Activated CD4-positive, alpha-beta T cell treated with anti-CD3 and anti-CD28 coated beads for 36 hours (primary cell): Measurements from ENCODE around the gene SARDH. TPM values are rescaled to one million over a fixed set of nuclear protein-coding genes. Genes with fewer than 3 reads are reported as not detected.

Source experiments
- ATAC-seq: fragments of 200-7000 bp; cut with Tn5 transposase; one replicate; pipeline ENCODE4 v1.10.0; 2021; ENCODE audit warnings: mild to moderate bottlenecking, moderate library complexity
- CTCF ChIA-PET: fragments of 350-600 bp; sonication (Branson Sonifier 250); formaldehyde crosslinking; loops from one replicate; lab custom pipeline; 2021; ENCODE audit warnings: antibody characterized with exemption; lab: Charles Lee
- POLR2A ChIA-PET: fragments of 350-600 bp; sonication (Branson Sonifier 250); formaldehyde crosslinking; loops from one replicate; lab custom pipeline; 2021; ENCODE audit warnings: antibody characterized with exemption, inconsistent platforms; lab: Charles Lee
- DNase-seq: peaks from one replicate; pipeline ENCODE4 v3.0.0-alpha.2; 2020
- H3K27ac Mint-ChIP-seq: one replicate; pipeline ENCODE4 v1.8.0; 2021; ENCODE audit warnings: mixed read lengths
- H3K27me3 Mint-ChIP-seq: one replicate; pipeline ENCODE4 v1.8.0; 2021; ENCODE audit warnings: mixed read lengths
- H3K36me3 Mint-ChIP-seq: one replicate; pipeline ENCODE4 v1.8.0; 2021; ENCODE audit warnings: low read depth, mixed read lengths
- H3K4me1 Mint-ChIP-seq: one replicate; pipeline ENCODE4 v1.8.0; 2021; ENCODE audit warnings: mixed read lengths
- H3K4me3 Mint-ChIP-seq: one replicate; pipeline ENCODE4 v1.8.0; 2021; ENCODE audit warnings: mild to moderate bottlenecking, moderate library complexity, mixed read lengths
- H3K9me3 Mint-ChIP-seq: one replicate; pipeline ENCODE4 v1.8.0; 2021; ENCODE audit warnings: low read depth, mixed read lengths
- intact Hi-C, 2 experiments: fragments of 100-400 bp; cut with DNase I in 1 of 2; cut with micrococcal nuclease in 1 of 2; formaldehyde crosslinking; loops; one replicate each; pipeline versions ENCODE4 v1.14.2 to v1.15.1; 2022 to 2024; cut with DNase I, micrococcal nuclease
- total RNA-seq, 2 experiments: library from RNA; stranded (reverse); gene quantifications; one replicate each; pipeline ENCODE4 v1.2.3, GENCODE V29; 2021

The SARDH gene
- total RNA-seq, 2 experiments from 2014 or later: 7.8 to 8.2 TPM

GRCh38 chr9:133709691-133710571, 28.2 kb downstream of the SARDH start:
- Mint-ChIP-seq H3K4me3 (no peak overlapping the region), H3K4me1 (peaks cover 31% of the 10 kb centered on the region), H3K27ac (no peak overlapping the region), H3K9me3 (no peaks in the 10 kb centered on the region), H3K36me3 (no peaks in the 10 kb centered on the region), H3K27me3 (no peaks in the 10 kb centered on the region)
- ChIA-PET CTCF (interaction anchor here (0.6 to 1.2 kb wide), 5 partner anchors 9 to 1030 kb away, joined by 3 read pairs; no protein-coding TSS in a partner anchor), POLR2A (no interaction called here)
- no peak for ATAC-seq
- DNase-seq: no peak
- intact Hi-C loops: loop anchor here (10.0 kb wide), 2 partner anchors 55 to 575 kb away; no protein-coding TSS in a partner anchor

GRCh38 chr9:133709015-133709611, 29.0 kb downstream of the SARDH start:
- ATAC-seq (peak; percentile 89), DNase-seq (peak; percentile 77)
- Mint-ChIP-seq H3K27me3 (no peaks in the 10 kb centered on the region), H3K27ac (no peak overlapping the region), H3K4me3 (no peak overlapping the region), H3K36me3 (no peaks in the 10 kb centered on the region), H3K4me1 (peaks cover 33% of the 10 kb centered on the region), H3K9me3 (no peaks in the 10 kb centered on the region)
- ChIA-PET POLR2A (no interaction called here), CTCF (interaction anchor here (0.6 to 1.2 kb wide), 4 partner anchors 8 to 104 kb away, joined by 3 read pairs; no protein-coding TSS in a partner anchor)
- intact Hi-C loops: loop anchor here (10.0 kb wide), 2 partner anchors 54 to 574 kb away; no protein-coding TSS in a partner anchor

- intact Hi-C loops: loop anchor here (10.0 kb wide), 2 partner anchors 54 to 574 kb away; no protein-coding TSS in a partner anchor
- Mint-ChIP-seq H3K9me3 (no peaks in the 10 kb centered on the region), H3K36me3 (no peaks in the 10 kb centered on the region), H3K4me1 (peaks cover 36% of the 10 kb centered on the region), H3K4me3 (no peak overlapping the region), H3K27me3 (no peaks in the 10 kb centered on the region), H3K27ac (no peak overlapping the region)
- ChIA-PET CTCF (interaction anchor here (1.2 kb wide), 1 partner anchor 15 kb away, joined by 3 read pairs; no protein-coding TSS in a partner anchor), POLR2A (no interaction called here)
- no peak for ATAC-seq
- no peak for DNase-seq
These were observed 29.7 kb downstream of the SARDH start for GRCh38 chr9:133708246-133709014.

GRCh38 chr9:133707763-133708245, 30.3 kb downstream of the SARDH start:
- Mint-ChIP-seq H3K27ac (no peak overlapping the region), H3K27me3 (no peaks in the 10 kb centered on the region), H3K4me3 (no peak overlapping the region), H3K36me3 (no peaks in the 10 kb centered on the region), H3K4me1 (peaks cover 36% of the 10 kb centered on the region), H3K9me3 (no peaks in the 10 kb centered on the region)
- DNase-seq (no peak), ATAC-seq (no peak)
- intact Hi-C loops: loop anchor here (10.0 kb wide), 2 partner anchors 53 to 573 kb away; no protein-coding TSS in a partner anchor
- CTCF ChIA-PET: no interaction called here
- POLR2A ChIA-PET: no interaction called here

- peaks cover 40% of the 10 kb centered on the region for H3K4me1 Mint-ChIP-seq
- no peak overlapping the region for H3K27ac Mint-ChIP-seq
- no peaks in the 10 kb centered on the region for H3K27me3 Mint-ChIP-seq
These were observed 30.9 kb downstream of the SARDH start for GRCh38 chr9:133707065-133707762.

GRCh38 chr9:133706307-133707050, 31.7 kb downstream of the SARDH start:
- DNase-seq (no peak), ATAC-seq (no peak)
- no peaks in the 10 kb centered on the region for H3K9me3 Mint-ChIP-seq
- no peak overlapping the region for H3K27ac Mint-ChIP-seq
- intact Hi-C loops: loop anchor here (10.0 kb wide), 2 partner anchors 52 to 572 kb away; no protein-coding TSS in a partner anchor
- H3K36me3 Mint-ChIP-seq: no peaks in the 10 kb centered on the region
- no peak overlapping the region for H3K4me3 Mint-ChIP-seq
- ChIA-PET CTCF (no interaction called here), POLR2A (interaction anchor here (0.7 kb wide), 1 partner anchor 230 kb away, joined by 3 read pairs; no protein-coding TSS in a partner anchor)
- no peaks in the 10 kb centered on the region for H3K27me3 Mint-ChIP-seq
- peaks cover 46% of the 10 kb centered on the region for H3K4me1 Mint-ChIP-seq

More at GRCh38 chr9:133707065-133707762, 30.9 kb downstream of the SARDH start:
- no peaks in the 10 kb centered on the region for H3K36me3 Mint-ChIP-seq
- H3K9me3 Mint-ChIP-seq: no peaks in the 10 kb centered on the region
- intact Hi-C loops: loop anchor here (10.0 kb wide), 2 partner anchors 52 to 572 kb away; no protein-coding TSS in a partner anchor
- DNase-seq (peak; percentile 28), ATAC-seq (no peak)
- no peak overlapping the region for H3K4me3 Mint-ChIP-seq
- POLR2A ChIA-PET: no interaction called here
- CTCF ChIA-PET: interaction anchor here (0.6 kb wide), 1 partner anchor 424 kb away, joined by 3 read pairs; no protein-coding TSS in a partner anchor

GRCh38 chr9:133705576-133705975, 32.6 kb downstream of the SARDH start:
- Mint-ChIP-seq H3K27me3 (no peaks in the 10 kb centered on the region), H3K9me3 (no peaks in the 10 kb centered on the region), H3K4me1 (peaks cover 53% of the 10 kb centered on the region), H3K4me3 (no peak overlapping the region), H3K36me3 (peaks cover 1% of the 10 kb centered on the region), H3K27ac (no peak overlapping the region)
- ChIA-PET POLR2A (no interaction called here), CTCF (interaction anchor here (0.6 kb wide), 1 partner anchor 697 kb away, joined by 3 read pairs; no protein-coding TSS in a partner anchor)
- ATAC-seq (no peak), DNase-seq (no peak)
- intact Hi-C loops: loop anchor here (10.0 kb wide), 2 partner anchors 51 to 571 kb away; no protein-coding TSS in a partner anchor

- ChIA-PET POLR2A (no interaction called here), CTCF (no interaction called here)
- intact Hi-C loops: loop anchor here (5.0 to 10.0 kb wide), 3 partner anchors 47 to 570 kb away; no protein-coding TSS in a partner anchor
- no peaks in the 10 kb centered on the region for H3K9me3 Mint-ChIP-seq
- ATAC-seq (no peak), DNase-seq (no peak)
- no peak overlapping the region for H3K27ac Mint-ChIP-seq
- peaks cover 3% of the 10 kb centered on the region for H3K36me3 Mint-ChIP-seq
- no peaks in the 10 kb centered on the region for H3K27me3 Mint-ChIP-seq
- H3K4me3 Mint-ChIP-seq: no peak overlapping the region
- H3K4me1 Mint-ChIP-seq: peaks cover 54% of the 10 kb centered on the region
These were observed 33.4 kb downstream of the SARDH start for GRCh38 chr9:133704711-133705181.

GRCh38 chr9:133703591-133704399, 34.4 kb downstream of the SARDH start:
- H3K4me3 Mint-ChIP-seq: peak overlapping the region; percentile 81
- DNase-seq (peak; percentile 42), ATAC-seq (no peak)
- ChIA-PET POLR2A (no interaction called here), CTCF (no interaction called here)
- no peaks in the 10 kb centered on the region for H3K27me3 Mint-ChIP-seq
- H3K4me1 Mint-ChIP-seq: peaks cover 51% of the 10 kb centered on the region
- H3K9me3 Mint-ChIP-seq: peaks cover 1% of the 10 kb centered on the region
- peaks cover 3% of the 10 kb centered on the region for H3K36me3 Mint-ChIP-seq
- no peak overlapping the region for H3K27ac Mint-ChIP-seq
- intact Hi-C loops: loop anchor here (2.0 to 10.0 kb wide), 4 partner anchors 46 to 569 kb away; partner anchors contain the start of gene BRD3 (in 1 of the 2)
